Mucosa of descending colon (tissue), 3 donors: ENCODE results near the gene NELL2. TPM values are rescaled to one million over a fixed set of nuclear protein-coding genes. Genes with fewer than 3 reads are reported as not detected.

Source experiments
- ATAC-seq: fragments of 200-7000 bp; cut with Tn5 transposase; one replicate; pipeline ENCODE4 v1.9.1; 2020; ENCODE audit warnings: mild to moderate bottlenecking, moderate library complexity
- DNase-seq, 3 donors: peaks; one replicate each; pipeline ENCODE4 v3.0.0-alpha.2; 2020
- H3K36me3 ChIP-seq: fragments of 200-600 bp; one replicate; pipeline ENCODE4 v1.8.0; 2021; ENCODE audit warnings: low read depth, mild to moderate bottlenecking
- H3K4me1 ChIP-seq: fragments of 200-600 bp; one replicate; pipeline ENCODE4 v1.8.0; 2021; ENCODE audit warnings: low read depth, mild to moderate bottlenecking
- H3K4me3 ChIP-seq: fragments of 200-600 bp; one replicate; pipeline ENCODE4 v1.8.0; 2021; ENCODE audit warnings: mild to moderate bottlenecking
- H3K9me3 ChIP-seq: fragments of 200-600 bp; one replicate; pipeline ENCODE4 v1.8.0; 2021; ENCODE audit warnings: mild to moderate bottlenecking
- CTCF ChIP-seq: fragments of 200-600 bp; IDR thresholded peaks from one replicate; pipeline ENCODE4 v1.8.0; 2022; ENCODE audit warnings: antibody characterized with exemption, mild to moderate bottlenecking
- intact Hi-C, 2 donors: fragments of 100-400 bp; cut with DNase I in 1 of 2; cut with micrococcal nuclease in 1 of 2; formaldehyde crosslinking; loops; one replicate each; pipeline versions ENCODE4 v1.11.0 to v1.11.1; 2022; cut with DNase I, micrococcal nuclease
- total RNA-seq, 3 donors: library from RNA; stranded (reverse); fragmentation: NEBNext Ultra II Directional in 2 of 3; extraction: Animal tissue kit (Norgen Biotek cat#: 25700) in 2 of 3; gene quantifications; one replicate each; pipeline versions ENCODE4 v1.2.1 to v1.2.4, GENCODE V29; 2021 to 2023
- donor health status: DM: no; HTN: no; CAD: no; lungs with moderate emphysema.
- donor health status: DM: no; HTN: no; CAD: no.
- donor health status: DM: no; HTN: yes; CAD: no.

NELL2 gene
- total RNA-seq, 3 donors from 2014 or later = 2.4 to 7.4 (median 5.8) TPM

- no peak overlapping the region for H3K4me3 ChIP-seq
- H3K9me3 ChIP-seq = no peaks in the 10 kb centered on the region
- TF ChIP-seq CTCF = no peak
- H3K36me3 ChIP-seq = no peaks in the 10 kb centered on the region
- intact Hi-C loops = no loop called here
- no peaks in the 10 kb centered on the region for H3K4me1 ChIP-seq
- DNase-seq (no peak), ATAC-seq (no peak)
These were observed 272.4 kb downstream of the NELL2 start for GRCh38 chr12:44603701-44604100.

GRCh38 chr12:44592626-44593025 is 283.5 kb downstream of the NELL2 start:
- Histone ChIP-seq H3K9me3 (no peaks in the 10 kb centered on the region), H3K4me3 (no peak overlapping the region), H3K4me1 (no peaks in the 10 kb centered on the region), H3K36me3 (no peaks in the 10 kb centered on the region)
- ATAC-seq (no peak), DNase-seq (no peak)
- intact Hi-C loops = no loop called here
- no peak for TF ChIP-seq CTCF

DNA sequence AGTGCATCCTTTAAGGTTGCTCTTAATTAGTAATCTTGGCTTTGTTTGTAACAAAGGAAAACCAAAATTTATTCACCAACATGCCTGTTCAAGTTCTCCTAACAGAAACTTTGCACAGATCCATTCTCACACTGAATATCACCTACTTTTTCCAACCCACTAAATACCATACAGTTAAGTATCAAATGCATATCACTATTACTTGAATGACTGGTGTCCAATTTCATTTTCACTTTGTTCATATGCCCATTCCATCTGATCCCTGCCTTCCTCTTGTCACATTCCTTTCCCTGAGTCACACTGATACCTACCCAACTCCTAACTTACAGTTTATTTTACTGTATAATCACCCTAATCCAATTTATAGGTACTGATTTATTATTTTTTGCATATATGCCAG is 286.4 kb downstream of the NELL2 start:
- Histone ChIP-seq H3K36me3 (no peaks in the 10 kb centered on the region), H3K4me1 (no peaks in the 10 kb centered on the region), H3K4me3 (no peak overlapping the region), H3K9me3 (no peaks in the 10 kb centered on the region)
- TF ChIP-seq CTCF = no peak
- DNase-seq (no peak), ATAC-seq (no peak)
- intact Hi-C loops = no loop called here

DNA sequence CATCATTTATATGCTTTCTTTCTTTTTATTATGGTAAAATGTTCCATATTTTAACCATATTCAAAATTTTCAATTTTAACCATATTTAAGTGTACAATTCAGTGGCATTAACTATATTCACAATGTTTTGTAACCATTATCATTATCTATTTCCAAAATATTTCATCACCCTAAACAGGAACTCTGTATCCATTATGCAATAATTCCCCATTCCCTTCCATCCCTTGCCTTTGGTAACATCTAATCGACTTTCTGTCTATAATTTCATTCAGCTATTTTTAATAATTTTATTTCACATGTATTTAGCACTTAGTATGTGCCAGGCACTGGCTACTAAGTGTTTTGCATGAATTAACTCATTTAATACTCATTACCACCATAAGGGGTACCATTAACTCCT is 287.5 kb downstream of the NELL2 start:
- Histone ChIP-seq H3K4me1 (no peaks in the 10 kb centered on the region), H3K4me3 (no peak overlapping the region), H3K9me3 (no peaks in the 10 kb centered on the region), H3K36me3 (no peaks in the 10 kb centered on the region)
- DNase-seq = no peak
- intact Hi-C loops = no loop called here
- no peak for TF ChIP-seq CTCF
- ATAC-seq = no peak

- Histone ChIP-seq H3K36me3 (no peaks in the 10 kb centered on the region), H3K9me3 (no peaks in the 10 kb centered on the region), H3K4me3 (no peak overlapping the region), H3K4me1 (no peaks in the 10 kb centered on the region)
- ATAC-seq (no peak), DNase-seq (no peak)
- no peak for TF ChIP-seq CTCF
- intact Hi-C loops = no loop called here
These were observed 291.5 kb downstream of the NELL2 start for GRCh38 chr12:44584625-44585024.

DNA sequence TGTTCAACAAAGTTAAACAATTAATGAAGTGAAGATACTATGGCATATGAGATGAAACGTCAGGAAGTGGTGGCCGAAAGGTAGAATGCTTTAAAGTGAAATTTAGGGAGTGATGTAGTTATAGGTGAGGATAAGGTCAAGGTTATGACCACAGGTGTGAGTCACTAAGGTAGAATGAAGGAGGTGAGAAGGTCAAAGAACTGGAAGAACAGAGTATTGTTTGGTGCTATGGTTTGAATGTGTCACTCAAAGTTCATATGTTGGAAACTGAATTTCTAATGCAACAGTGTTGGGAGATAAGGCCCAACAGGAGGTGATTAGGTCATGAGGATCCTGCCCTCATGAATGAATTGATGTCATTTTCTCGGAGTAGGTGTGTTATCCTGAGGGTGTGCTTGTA is 293.6 kb downstream of the NELL2 start:
- Histone ChIP-seq H3K4me1 (no peaks in the 10 kb centered on the region), H3K9me3 (no peaks in the 10 kb centered on the region), H3K36me3 (no peaks in the 10 kb centered on the region), H3K4me3 (no peak overlapping the region)
- ATAC-seq (no peak), DNase-seq (no peak)
- no peak for TF ChIP-seq CTCF
- intact Hi-C loops = no loop called here
